PC-3 (cell line): Measurements from ENCODE around the gene PPIH.

Experiments used
- EZH2 ChIP-seq: fragments of 300-600 bp; sonication (generic); IDR thresholded peaks from one replicate; pipeline ENCODE4 v1.6.1; 2017; ENCODE audit warnings: antibody characterized with exemption, mild to moderate bottlenecking, low read length; ENCODE audit not compliant: unreplicated experiment
- EZH2phosphoT487 ChIP-seq: fragments of 300-600 bp; sonication (generic); IDR thresholded peaks from 2 replicates; pipeline ENCODE4 v1.6.1; 2018; ENCODE audit warnings: mild to moderate bottlenecking, antibody characterized with exemption, low read length, borderline replicate concordance
- TF ChIP-seq, protein P1 (sequence below): fragments of 300-600 bp; sonication (generic); conservative IDR thresholded peaks from 2 replicates; pipeline ENCODE4 v1.5.1; 2017; ENCODE audit warnings: antibody characterized with exemption, low read depth, mild to moderate bottlenecking, low read length

DNA sequence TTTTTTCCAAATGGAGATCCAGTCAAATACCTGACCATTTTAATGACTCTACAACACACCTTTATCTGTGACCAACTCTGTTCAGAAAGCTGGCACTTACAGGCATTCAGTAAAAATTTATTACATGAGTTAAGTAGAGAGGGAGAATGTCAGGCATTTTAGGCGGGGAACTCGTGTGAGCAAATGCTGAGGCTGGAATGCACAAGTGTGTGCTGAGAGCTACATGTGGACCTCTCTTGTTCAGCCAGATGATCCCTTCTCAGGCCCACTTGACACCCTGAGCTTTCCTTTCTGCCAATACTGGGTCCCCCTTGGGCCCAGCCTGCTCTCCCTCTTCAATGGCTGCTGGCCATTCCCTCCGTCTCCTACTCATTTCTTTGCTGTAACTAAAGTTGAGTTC is 11.7 kb downstream of the PPIH start:
- no peak for TF ChIP-seq EZH2
- TF ChIP-seq, protein P1, sequence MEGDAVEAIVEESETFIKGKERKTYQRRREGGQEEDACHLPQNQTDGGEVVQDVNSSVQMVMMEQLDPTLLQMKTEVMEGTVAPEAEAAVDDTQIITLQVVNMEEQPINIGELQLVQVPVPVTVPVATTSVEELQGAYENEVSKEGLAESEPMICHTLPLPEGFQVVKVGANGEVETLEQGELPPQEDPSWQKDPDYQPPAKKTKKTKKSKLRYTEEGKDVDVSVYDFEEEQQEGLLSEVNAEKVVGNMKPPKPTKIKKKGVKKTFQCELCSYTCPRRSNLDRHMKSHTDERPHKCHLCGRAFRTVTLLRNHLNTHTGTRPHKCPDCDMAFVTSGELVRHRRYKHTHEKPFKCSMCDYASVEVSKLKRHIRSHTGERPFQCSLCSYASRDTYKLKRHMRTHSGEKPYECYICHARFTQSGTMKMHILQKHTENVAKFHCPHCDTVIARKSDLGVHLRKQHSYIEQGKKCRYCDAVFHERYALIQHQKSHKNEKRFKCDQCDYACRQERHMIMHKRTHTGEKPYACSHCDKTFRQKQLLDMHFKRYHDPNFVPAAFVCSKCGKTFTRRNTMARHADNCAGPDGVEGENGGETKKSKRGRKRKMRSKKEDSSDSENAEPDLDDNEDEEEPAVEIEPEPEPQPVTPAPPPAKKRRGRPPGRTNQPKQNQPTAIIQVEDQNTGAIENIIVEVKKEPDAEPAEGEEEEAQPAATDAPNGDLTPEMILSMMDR: no peak
- no peak for TF ChIP-seq EZH2phosphoT487
